GM19455 (cell line): ENCODE data around the gene GAP43.
A peak's percentile ranks its signal among the peaks of the same experiment; 100 is the strongest.

ENCODE experiments used
- ATAC-seq: cut with Tn5 transposase; IDR thresholded peaks from one replicate; pipeline ENCODE4 v1.9.1; 2021; ENCODE audit not compliant: unreplicated experiment

The GAP43 gene

GRCh38 chr3:115626721-115627120 is 3.4 kb downstream of the GAP43 start:
- no peak for ATAC-seq

GRCh38 chr3:115627180-115628074 is 4.1 kb downstream of the GAP43 start:
- ATAC-seq = peak; percentile 88

GRCh38 chr3:115628075-115628412 is 4.7 kb downstream of the GAP43 start:
- peak; percentile 45 for ATAC-seq

GRCh38 chr3:115630850-115631249 is 7.5 kb downstream of the GAP43 start:
- ATAC-seq = no peak

- no peak for ATAC-seq
These were observed 8.7 kb downstream of the GAP43 start for GRCh38 chr3:115632026-115632425.

- ATAC-seq = no peak
These were observed 10.2 kb downstream of the GAP43 start for GRCh38 chr3:115633467-115633866.

GRCh38 chr3:115634052-115634451 is 10.7 kb downstream of the GAP43 start:
- ATAC-seq = no peak

- no peak for ATAC-seq
These were observed 12.1 kb downstream of the GAP43 start for GRCh38 chr3:115635406-115635805.

GRCh38 chr3:115638241-115638640 is 14.9 kb downstream of the GAP43 start:
- no peak for ATAC-seq

GRCh38 chr3:115638991-115639390 is 15.7 kb downstream of the GAP43 start:
- no peak for ATAC-seq

- no peak for ATAC-seq
These were observed 21.1 kb downstream of the GAP43 start for GRCh38 chr3:115644391-115644790.

- no peak for ATAC-seq
These were observed 22.8 kb downstream of the GAP43 start for GRCh38 chr3:115646027-115646690.

- ATAC-seq = no peak
These were observed 25.2 kb downstream of the GAP43 start for GRCh38 chr3:115648559-115648958.

GRCh38 chr3:115651087-115651486 is 27.8 kb downstream of the GAP43 start:
- ATAC-seq = peak; percentile 52

- ATAC-seq = no peak
These were observed 28.3 kb downstream of the GAP43 start for GRCh38 chr3:115651599-115651998.

GRCh38 chr3:115652738-115653137 is 29.4 kb downstream of the GAP43 start:
- ATAC-seq = peak; percentile 44

- no peak for ATAC-seq
These were observed 32.5 kb downstream of the GAP43 start for GRCh38 chr3:115655761-115656282.

- ATAC-seq = no peak
These were observed 33.9 kb downstream of the GAP43 start for GRCh38 chr3:115657168-115657567.

- ATAC-seq = no peak
These were observed 34.7 kb downstream of the GAP43 start for GRCh38 chr3:115658032-115658336.

GRCh38 chr3:115658337-115659181 is 35.2 kb downstream of the GAP43 start:
- ATAC-seq = peak; percentile 86
